ENCODE measurements around the gene ZFYVE1.

- no peak for TF ChIP-seq CTCF (IDR thresholded peaks at IDR 0.05; ENCODE audit: extremely low read depth in 1 of 2, insufficient read depth in 1 of 2, low read depth in 1 of 2, low read length in 2 of 2)
- no peak for TF ChIP-seq EZH2 (IDR thresholded peaks at IDR 0.05; ENCODE audit: borderline replicate concordance, low read depth, low read length, severe bottlenecking)
- TF ChIP-seq POLR2A (IDR thresholded peaks at IDR 0.05; ENCODE audit: low read depth, low read length) = no peak
- no peak for TF ChIP-seq FOS (IDR thresholded peaks at IDR 0.05; ENCODE audit: borderline replicate concordance, insufficient read depth, low read length)
- TF ChIP-seq POLR2AphosphoS5 (IDR thresholded peaks at IDR 0.05; ENCODE audit: insufficient read depth, low read depth, low read length) = no peak
- TF ChIP-seq JUN (IDR thresholded peaks at IDR 0.05; ENCODE audit: borderline replicate concordance, insufficient read depth, insufficient read length, low read depth) = no peak
- TF ChIP-seq MYC (IDR thresholded peaks at IDR 0.05; ENCODE audit: low read depth, low read length) = no peak
These were observed 26.8 kb downstream of the ZFYVE1 start for GRCh38 chr14:73000073-73000472.
